Skin epidermis (tissue), 12 donors: Measurements from ENCODE around the gene ORM1.
A peak's percentile ranks its signal among the peaks of the same experiment; 100 is the strongest.

Source experiments
- H3K27ac ChIP-seq, 21 experiments: fragments of 200-600 bp; sonication (generic) in 11 of 21; one replicate each; pipeline ENCODE4 v1.5.0; 2020; ENCODE audit warnings: mild to moderate bottlenecking in 3 of 21, inconsistent platforms in 2 of 21, moderate library complexity in 2 of 21
- H3K4me3 ChIP-seq, 7 experiments: fragments of 200-600 bp; sonication (generic) in 2 of 7; one replicate each; pipeline ENCODE4 v1.5.0; 2020; ENCODE audit warnings: inconsistent platforms in 2 of 7, mild to moderate bottlenecking in 2 of 7, moderate library complexity in 1 of 7

Gene ORM1

DNA sequence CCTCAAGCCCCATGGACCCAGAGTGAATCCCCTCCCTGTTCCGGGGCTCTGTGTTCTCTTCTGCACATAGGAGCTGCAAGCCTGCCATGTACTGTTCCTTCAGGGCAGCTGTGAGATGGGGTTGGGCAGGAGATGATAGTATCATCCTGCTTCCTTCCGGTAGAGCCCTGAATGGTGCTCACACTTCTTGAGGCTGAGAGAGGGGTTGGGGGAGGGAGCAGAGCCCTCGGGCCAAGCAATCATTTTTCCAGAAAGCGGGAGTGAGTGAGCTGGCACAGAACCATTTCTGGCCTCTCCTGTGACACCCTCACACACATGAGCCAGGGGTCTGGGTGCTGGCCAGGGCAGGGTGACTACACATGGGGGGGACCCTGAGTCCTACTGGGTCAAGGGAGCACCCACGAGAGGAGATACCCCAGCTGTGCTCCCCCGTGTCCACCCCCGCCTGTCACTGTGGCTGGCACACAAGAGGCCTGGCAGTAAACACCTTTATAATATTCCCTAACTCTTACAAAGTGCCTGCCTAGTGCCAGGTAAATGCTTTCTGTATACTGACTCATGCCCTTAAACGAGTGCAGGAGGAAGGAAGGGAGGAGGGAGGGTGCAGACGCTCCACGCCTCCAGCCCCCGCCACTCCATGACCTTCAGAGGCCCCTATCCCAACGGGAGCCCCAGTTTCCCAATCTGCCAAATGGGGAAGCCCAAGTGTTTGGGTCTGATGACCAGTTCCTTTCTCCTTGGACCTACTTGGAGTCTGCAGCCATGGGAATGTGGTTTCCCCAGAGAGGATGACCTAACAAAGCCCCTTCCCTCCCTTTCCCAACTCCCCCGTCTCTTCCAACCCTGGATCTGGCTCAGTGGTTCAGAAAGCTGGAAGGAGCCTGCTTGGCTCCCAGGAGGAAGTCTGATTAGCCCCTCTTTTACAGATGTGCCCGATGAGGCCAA lies 49.3 kb downstream of the ORM1 start:
- H3K27ac ChIP-seq = peak overlapping the region; percentile 1 to 96 (median 73)
- peak overlapping the region in 1 of 7 experiments; percentile 16 for H3K4me3 ChIP-seq

DNA sequence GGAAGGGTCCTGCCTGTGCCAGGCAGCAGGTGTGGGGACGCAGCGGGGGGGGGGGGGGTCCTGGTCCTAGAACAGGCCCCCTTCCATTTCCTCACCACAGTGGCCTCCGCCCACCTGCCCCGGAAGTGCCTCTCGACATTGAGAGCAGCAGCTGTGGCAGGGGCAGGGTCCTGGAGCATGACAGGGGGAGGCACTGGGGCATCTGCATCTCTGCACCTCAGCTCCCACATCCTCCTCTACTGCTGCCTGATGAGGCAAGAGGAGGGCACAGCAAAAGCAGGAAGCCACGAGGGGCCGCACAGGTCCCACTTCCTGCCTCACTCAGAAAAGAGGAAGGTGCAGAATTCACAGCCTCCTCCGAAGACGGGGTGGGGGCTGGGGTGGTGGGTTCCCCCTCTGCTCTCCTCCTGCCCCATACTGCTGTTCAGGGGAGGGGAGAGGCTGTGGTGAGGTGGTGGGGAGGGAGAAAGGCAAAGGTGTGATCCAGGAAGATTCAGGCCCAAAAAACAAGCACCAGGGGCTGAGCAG lies 50.1 kb downstream of the ORM1 start:
- Histone ChIP-seq H3K4me3 (no peak overlapping the region), H3K27ac (peak overlapping the region in 20 of 21 experiments; percentile 49 to 96 (median 74))

DNA sequence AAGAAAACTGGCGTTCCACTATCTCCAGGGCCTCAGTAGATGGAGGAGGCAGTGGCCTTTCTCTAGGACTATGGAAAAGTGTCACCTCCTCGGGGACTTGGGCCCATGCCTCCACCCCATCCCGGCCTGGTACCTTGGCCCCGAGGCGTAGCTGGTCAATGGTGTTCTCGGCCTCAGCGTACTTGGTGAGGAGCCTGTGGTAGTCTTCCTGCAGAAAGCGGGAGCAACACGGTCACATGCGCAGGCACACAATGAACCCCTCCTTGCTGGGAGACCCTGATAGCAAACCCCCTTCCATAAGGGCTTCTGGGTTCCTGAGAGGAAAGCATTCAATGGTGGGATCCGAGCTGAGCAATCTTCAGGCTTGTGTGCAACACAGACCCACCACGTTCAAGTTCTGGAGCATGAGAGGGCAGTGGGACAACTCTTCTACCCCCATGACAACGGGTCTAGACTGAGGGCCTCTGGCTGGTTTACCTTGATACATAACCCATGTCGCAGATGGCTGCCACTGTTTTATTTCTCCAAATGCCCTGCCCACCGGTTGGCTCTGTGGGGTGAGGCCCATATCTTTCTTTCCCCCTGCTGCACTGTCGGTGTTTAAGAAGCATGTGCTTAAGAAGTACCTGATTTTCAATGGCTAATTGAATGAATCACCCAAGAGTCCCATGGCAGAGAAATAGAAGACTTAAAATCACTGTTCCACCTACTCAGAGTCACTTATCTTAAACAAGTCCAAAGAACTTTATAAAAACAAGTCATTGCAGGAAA lies 51.2 kb downstream of the ORM1 start:
- Histone ChIP-seq H3K4me3 (no peak overlapping the region), H3K27ac (peak overlapping the region in 16 of 21 experiments; percentile 33 to 96 (median 76))

DNA sequence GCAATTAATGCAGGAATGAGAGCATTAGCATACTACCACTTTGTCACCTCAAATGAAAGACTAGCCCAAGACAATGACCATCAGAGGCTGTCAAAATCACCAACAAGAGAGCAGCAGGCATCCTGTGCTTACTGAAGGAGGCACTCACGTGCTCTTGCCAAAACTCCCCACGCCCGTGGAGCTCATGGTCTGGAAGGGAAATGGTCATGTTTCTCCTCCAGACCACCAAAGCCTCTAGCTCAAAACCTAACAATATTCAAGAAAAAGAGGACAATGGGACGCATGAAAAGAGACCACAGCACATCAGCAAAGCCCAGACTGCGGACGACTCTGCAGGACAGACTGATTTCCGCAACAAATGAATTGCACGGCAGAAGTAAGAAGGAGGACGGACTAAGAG lies 52.0 kb downstream of the ORM1 start:
- Histone ChIP-seq H3K4me3 (no peak overlapping the region), H3K27ac (peak overlapping the region in 9 of 21 experiments; percentile 12 to 96 (median 81))

- Histone ChIP-seq H3K27ac (peak overlapping the region in 9 of 21 experiments; percentile 12 to 96 (median 73)), H3K4me3 (no peak overlapping the region)
Measured at GRCh38 chr9:114375386-114376175, 52.7 kb downstream of the ORM1 start.
